ENCODE results near the gene POLG2. TPM values are rescaled to one million over a fixed set of nuclear protein-coding genes. Genes with fewer than 3 reads are reported as not detected.

Gene POLG2
- total RNA-seq, 1 donor from 2014 or later, result 10.3 TPM

GRCh38 chr17:64536913-64537312 is 40.1 kb upstream of the POLG2 start:
- Mint-ChIP-seq H3K36me3 (ENCODE audit: low read depth) (peaks cover 28% of the 10 kb centered on the region), H3K27me3 (ENCODE audit: low read depth) (no peaks in the 10 kb centered on the region), H3K4me3 (ENCODE audit: unreplicated experiment) (no peak overlapping the region), H3K27ac (ENCODE audit: unreplicated experiment) (no peak overlapping the region), H3K9me3 (ENCODE audit: low read depth) (no peaks in the 10 kb centered on the region), H3K4me1 (ENCODE audit: low read depth) (peaks cover 9% of the 10 kb centered on the region)
- TF ChIP-seq, protein P1, sequence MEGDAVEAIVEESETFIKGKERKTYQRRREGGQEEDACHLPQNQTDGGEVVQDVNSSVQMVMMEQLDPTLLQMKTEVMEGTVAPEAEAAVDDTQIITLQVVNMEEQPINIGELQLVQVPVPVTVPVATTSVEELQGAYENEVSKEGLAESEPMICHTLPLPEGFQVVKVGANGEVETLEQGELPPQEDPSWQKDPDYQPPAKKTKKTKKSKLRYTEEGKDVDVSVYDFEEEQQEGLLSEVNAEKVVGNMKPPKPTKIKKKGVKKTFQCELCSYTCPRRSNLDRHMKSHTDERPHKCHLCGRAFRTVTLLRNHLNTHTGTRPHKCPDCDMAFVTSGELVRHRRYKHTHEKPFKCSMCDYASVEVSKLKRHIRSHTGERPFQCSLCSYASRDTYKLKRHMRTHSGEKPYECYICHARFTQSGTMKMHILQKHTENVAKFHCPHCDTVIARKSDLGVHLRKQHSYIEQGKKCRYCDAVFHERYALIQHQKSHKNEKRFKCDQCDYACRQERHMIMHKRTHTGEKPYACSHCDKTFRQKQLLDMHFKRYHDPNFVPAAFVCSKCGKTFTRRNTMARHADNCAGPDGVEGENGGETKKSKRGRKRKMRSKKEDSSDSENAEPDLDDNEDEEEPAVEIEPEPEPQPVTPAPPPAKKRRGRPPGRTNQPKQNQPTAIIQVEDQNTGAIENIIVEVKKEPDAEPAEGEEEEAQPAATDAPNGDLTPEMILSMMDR (IDR thresholded peaks at IDR 0.05), result no peak
- no peak for DNase-seq (ENCODE audit: low spot score)

DNA sequence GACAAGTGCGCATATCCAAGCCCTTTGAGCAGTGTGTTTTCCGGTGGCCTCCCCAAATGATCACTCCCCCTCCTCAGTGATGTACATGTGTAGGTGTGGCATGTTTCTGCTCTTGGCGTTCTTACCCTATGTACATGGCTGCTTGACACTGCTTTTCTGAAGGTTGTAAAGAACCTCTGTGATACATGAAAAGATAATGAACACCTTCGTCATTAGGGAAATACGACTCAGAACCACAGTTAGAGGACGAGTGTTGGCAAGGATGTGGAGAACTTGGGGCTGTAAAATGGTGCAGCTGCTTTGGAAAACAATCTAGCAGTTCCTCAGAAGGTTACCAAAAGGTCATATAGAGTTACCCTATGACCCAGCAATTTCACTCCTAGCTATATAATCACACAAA is 38.5 kb upstream of the POLG2 start:
- TF ChIP-seq, protein P1 (IDR thresholded peaks at IDR 0.05), result no peak
- Mint-ChIP-seq H3K27ac (ENCODE audit: unreplicated experiment) (no peak overlapping the region), H3K27me3 (ENCODE audit: low read depth) (no peaks in the 10 kb centered on the region), H3K4me3 (ENCODE audit: unreplicated experiment) (no peak overlapping the region), H3K9me3 (ENCODE audit: low read depth) (no peaks in the 10 kb centered on the region), H3K4me1 (ENCODE audit: low read depth) (peaks cover 18% of the 10 kb centered on the region), H3K36me3 (ENCODE audit: low read depth) (peaks cover 32% of the 10 kb centered on the region)
- no peak for DNase-seq (ENCODE audit: low spot score)

GRCh38 chr17:64534187-64534586 is 37.3 kb upstream of the POLG2 start:
- Mint-ChIP-seq H3K27ac (ENCODE audit: unreplicated experiment) (no peak overlapping the region), H3K4me3 (ENCODE audit: unreplicated experiment) (no peak overlapping the region), H3K27me3 (ENCODE audit: low read depth) (no peaks in the 10 kb centered on the region), H3K4me1 (ENCODE audit: low read depth) (peaks cover 22% of the 10 kb centered on the region), H3K9me3 (ENCODE audit: low read depth) (no peaks in the 10 kb centered on the region), H3K36me3 (ENCODE audit: low read depth) (peaks cover 39% of the 10 kb centered on the region)
- DNase-seq (ENCODE audit: low spot score), result no peak
- TF ChIP-seq, protein P1 (IDR thresholded peaks at IDR 0.05), result peak; percentile 34

- Mint-ChIP-seq H3K9me3 (ENCODE audit: low read depth) (no peaks in the 10 kb centered on the region), H3K27ac (ENCODE audit: unreplicated experiment) (no peak overlapping the region), H3K27me3 (ENCODE audit: low read depth) (no peaks in the 10 kb centered on the region), H3K4me1 (ENCODE audit: low read depth) (peaks cover 22% of the 10 kb centered on the region), H3K36me3 (ENCODE audit: low read depth) (peaks cover 40% of the 10 kb centered on the region), H3K4me3 (ENCODE audit: unreplicated experiment) (no peak overlapping the region)
- DNase-seq (ENCODE audit: low spot score), result no peak
- TF ChIP-seq, protein P1 (IDR thresholded peaks at IDR 0.05), result no peak
Measured at GRCh38 chr17:64533784-64534183, 36.9 kb upstream of the POLG2 start.

DNA sequence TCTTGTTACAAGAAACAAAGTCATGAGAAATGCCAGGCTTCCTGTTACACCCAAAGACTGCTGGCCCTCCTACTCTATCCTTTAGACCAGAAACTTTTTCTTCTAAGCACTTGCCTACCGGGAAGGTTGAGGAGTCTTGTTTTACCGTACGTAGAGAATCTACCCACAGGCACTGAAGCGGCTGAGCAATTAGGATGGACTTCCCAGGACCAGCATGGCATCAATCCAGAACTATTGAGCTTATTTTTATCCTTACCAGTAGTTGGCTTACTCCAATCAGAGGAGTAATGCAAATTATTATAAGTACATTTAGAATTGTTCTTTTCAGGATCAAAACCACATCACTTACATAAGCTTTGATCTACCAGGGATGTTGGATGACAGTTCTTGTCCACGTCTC is 35.6 kb upstream of the POLG2 start:
- Mint-ChIP-seq H3K4me1 (ENCODE audit: low read depth) (peaks cover 22% of the 10 kb centered on the region), H3K9me3 (ENCODE audit: low read depth) (no peaks in the 10 kb centered on the region), H3K36me3 (ENCODE audit: low read depth) (peaks cover 37% of the 10 kb centered on the region), H3K4me3 (ENCODE audit: unreplicated experiment) (no peak overlapping the region), H3K27me3 (ENCODE audit: low read depth) (no peaks in the 10 kb centered on the region), H3K27ac (ENCODE audit: unreplicated experiment) (peak overlapping the region; percentile 52)
- DNase-seq (ENCODE audit: low spot score), result no peak
- TF ChIP-seq, protein P1 (IDR thresholded peaks at IDR 0.05), result no peak
